ENCODE data around the gene CD1C.
"Not testable (repeated sequence)": the region's sequence is repeated elsewhere in the genome, so short reads cannot be mapped to it uniquely, and the experiment has no call there.

CD1C gene

DNA sequence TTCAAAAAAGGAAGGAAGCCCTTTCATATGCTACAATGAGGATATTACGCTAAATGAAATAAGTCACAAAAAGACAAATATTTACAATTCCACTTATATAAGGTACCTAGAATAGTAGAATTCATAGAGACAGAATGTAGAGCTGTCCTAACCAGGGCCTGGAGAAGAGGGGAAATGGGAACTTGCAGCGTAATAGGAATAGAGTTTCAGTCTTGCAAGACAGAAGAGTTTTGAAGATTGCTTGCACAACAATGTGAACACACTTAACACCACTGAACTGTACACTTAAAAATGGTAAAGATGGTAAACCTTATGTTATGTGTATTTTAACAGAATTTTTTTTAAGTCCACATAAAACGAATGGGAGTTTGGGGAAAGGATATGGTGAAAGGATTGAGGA is 38.7 kb downstream of the CD1C start:
- no peaks in the 10 kb centered on the region for H3K36me3 ChIP-seq (ENCODE audit: control insufficient read depth, insufficient read depth, low read length, severe bottlenecking)
- DNase-seq (ENCODE audit: low read depth), result no peak
- no peak overlapping the region for H3K4me3 ChIP-seq (ENCODE audit: low read length)
- H3K9me3 ChIP-seq (ENCODE audit: control insufficient read depth, low read length), result no peaks in the 10 kb centered on the region
- no peak overlapping the region for H3K9ac ChIP-seq (ENCODE audit: low read length)
- no peaks in the 10 kb centered on the region for H3K27me3 ChIP-seq (replicated peaks; ENCODE audit: control insufficient read depth, insufficient read depth, low read length)
- no peaks in the 10 kb centered on the region for H3K4me1 ChIP-seq (ENCODE audit: control insufficient read depth, insufficient read depth, low read length)

DNA sequence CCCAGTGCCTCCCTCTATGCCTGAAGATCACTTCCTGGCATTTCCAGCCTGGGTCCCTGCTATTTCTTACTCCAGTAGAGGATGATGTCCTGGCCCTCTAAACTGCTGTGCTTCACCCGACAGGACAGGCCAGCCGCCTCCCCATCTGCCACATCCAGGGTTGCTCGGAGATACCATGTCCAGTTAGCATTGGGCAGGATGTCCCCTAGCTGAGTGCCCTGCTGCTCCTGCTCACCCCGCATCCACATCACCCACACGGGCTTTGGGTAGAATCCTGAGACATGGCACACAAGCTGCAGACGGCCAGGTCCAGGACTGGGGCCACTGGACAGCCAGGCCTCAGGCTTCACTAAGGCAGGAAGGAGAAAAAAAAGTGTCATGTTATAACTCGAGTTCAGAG is 39.6 kb downstream of the CD1C start:
- H3K9ac ChIP-seq (ENCODE audit: low read length), result no peak overlapping the region
- no peak overlapping the region for H3K4me3 ChIP-seq (ENCODE audit: low read length)
- no peak for DNase-seq (ENCODE audit: low read depth)
- no peaks in the 10 kb centered on the region for H3K9me3 ChIP-seq (ENCODE audit: control insufficient read depth, low read length)
- no peaks in the 10 kb centered on the region for H3K36me3 ChIP-seq (ENCODE audit: control insufficient read depth, insufficient read depth, low read length, severe bottlenecking)
- no peaks in the 10 kb centered on the region for H3K27me3 ChIP-seq (replicated peaks; ENCODE audit: control insufficient read depth, insufficient read depth, low read length)
- H3K4me1 ChIP-seq (ENCODE audit: control insufficient read depth, insufficient read depth, low read length), result no peaks in the 10 kb centered on the region

DNA sequence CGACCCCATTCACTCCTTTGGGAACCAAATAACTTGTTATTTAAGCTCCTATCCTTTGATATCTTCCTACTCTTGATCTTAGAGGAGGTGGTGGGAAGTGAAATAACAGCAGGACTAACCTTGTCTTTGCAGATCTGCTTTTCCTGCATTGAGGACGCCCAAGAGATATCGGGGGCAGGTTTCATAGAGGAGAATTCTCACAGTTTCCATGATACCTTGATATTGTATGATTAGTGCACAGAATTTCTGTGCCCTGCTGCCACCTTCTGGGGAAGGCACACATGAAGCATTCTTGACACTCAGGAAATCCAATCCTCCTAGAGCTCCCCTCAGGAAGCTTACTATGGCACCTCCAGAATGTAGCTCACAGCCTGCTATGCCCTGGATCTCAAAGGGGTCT is 40.0 kb downstream of the CD1C start:
- Histone ChIP-seq H3K9me3 (ENCODE audit: control insufficient read depth, low read length) (no peaks in the 10 kb centered on the region), H3K4me1 (ENCODE audit: control insufficient read depth, insufficient read depth, low read length) (no peaks in the 10 kb centered on the region), H3K36me3 (ENCODE audit: control insufficient read depth, insufficient read depth, low read length, severe bottlenecking) (no peaks in the 10 kb centered on the region), H3K4me3 (ENCODE audit: low read length) (no peak overlapping the region), H3K9ac (ENCODE audit: low read length) (no peak overlapping the region), H3K27me3 (replicated peaks; ENCODE audit: control insufficient read depth, insufficient read depth, low read length) (no peaks in the 10 kb centered on the region)
- no peak for DNase-seq (ENCODE audit: low read depth)

DNA sequence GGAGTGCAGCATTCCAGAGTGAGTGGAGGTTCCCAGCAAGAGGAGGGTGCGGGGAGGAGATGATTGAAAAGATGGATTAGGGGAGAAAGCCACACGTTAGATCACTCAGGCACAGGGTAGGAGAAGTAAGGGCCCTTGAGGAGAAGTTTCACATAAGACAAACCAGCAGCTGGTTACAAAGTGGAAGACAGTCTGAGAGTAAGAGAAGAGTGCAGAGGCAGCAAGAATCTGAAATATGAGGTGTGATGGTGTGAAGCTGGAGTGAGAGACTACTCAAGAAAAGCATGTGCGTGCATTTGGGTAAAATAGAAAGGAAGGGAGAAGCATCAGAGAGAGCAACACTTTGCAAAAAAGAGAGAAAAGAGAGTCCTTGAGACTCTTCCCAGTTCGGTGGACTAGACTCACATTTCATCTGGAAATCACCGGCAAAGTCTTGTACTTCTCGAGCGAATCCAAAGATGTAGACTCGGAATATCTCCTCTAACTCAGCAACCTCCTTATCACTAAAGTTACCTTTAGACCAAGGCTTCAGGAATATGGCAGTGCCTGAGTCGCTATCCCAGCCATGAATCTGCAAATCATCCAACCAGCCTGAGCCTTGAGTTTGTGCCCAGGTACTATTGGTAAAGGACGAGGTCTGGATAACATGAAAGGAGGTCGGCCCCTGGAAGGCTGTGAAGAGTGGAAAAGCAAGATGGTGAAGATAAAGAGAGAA is 40.8 kb downstream of the CD1C start:
- Histone ChIP-seq H3K9ac (ENCODE audit: low read length) (no peak overlapping the region), H3K9me3 (ENCODE audit: control insufficient read depth, low read length) (no peaks in the 10 kb centered on the region), H3K36me3 (ENCODE audit: control insufficient read depth, insufficient read depth, low read length, severe bottlenecking) (no peaks in the 10 kb centered on the region), H3K4me3 (ENCODE audit: low read length) (no peak overlapping the region), H3K27me3 (replicated peaks; ENCODE audit: control insufficient read depth, insufficient read depth, low read length) (no peaks in the 10 kb centered on the region), H3K4me1 (ENCODE audit: control insufficient read depth, insufficient read depth, low read length) (no peaks in the 10 kb centered on the region)
- no peak for DNase-seq (ENCODE audit: low read depth)

DNA sequence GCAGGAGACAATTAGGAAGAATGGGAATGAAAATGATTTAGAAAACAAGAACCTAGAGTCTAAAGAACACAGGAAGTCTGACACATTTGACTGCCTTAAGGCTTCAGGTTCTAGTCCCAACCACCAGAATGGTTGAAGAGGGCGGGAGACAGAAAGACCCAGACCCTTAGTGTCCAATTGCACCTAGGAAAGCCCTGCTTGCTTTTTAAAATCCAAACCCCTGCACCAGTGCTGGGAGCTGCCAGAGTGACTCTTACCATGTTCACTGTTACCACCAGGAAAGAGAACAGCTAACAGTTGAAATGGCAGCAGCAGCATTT is 41.3 kb downstream of the CD1C start:
- Histone ChIP-seq H3K27me3 (replicated peaks; ENCODE audit: control insufficient read depth, insufficient read depth, low read length) (no peaks in the 10 kb centered on the region), H3K9me3 (ENCODE audit: control insufficient read depth, low read length) (no peaks in the 10 kb centered on the region), H3K36me3 (ENCODE audit: control insufficient read depth, insufficient read depth, low read length, severe bottlenecking) (no peaks in the 10 kb centered on the region), H3K9ac (ENCODE audit: low read length) (no peak overlapping the region), H3K4me3 (ENCODE audit: low read length) (no peak overlapping the region), H3K4me1 (ENCODE audit: control insufficient read depth, insufficient read depth, low read length) (no peaks in the 10 kb centered on the region)
- DNase-seq (ENCODE audit: low read depth), result no peak

DNA sequence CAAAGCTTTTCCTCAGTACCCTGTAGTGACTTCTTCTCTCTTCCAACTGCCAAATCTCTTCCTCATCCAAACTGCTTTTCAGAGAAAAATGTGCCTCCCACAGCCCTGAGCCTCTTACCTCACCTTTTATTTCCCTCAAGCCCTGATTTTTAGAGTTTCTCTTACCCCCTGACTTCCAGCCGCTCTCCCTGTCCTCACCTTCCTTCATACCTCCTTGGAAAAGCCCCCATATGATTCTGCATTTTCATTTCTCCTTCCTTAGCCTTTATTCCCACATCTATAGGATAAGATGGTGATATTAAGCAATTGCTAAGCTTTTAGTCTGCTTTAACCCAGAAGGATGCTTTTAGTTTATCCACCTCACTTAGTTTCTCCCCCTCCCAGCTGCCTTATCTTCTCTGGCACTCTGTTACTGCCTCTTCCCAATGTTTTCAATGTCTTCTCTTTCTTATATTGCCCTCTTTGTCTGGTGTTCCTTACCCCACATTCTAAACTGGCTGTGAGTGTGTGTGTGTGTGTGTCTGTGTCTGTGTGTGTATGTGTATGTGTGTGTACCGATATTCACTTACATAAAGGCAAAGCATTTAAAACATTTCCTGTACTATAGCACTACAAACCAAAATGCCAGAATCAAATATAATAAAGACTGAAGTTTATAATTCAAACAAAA is 41.9 kb downstream of the CD1C start, which contains the start of gene CD1B:
CD1B (minus strand) TSS at position 51 of the 670 bp plus-strand sequence. CDS start 108 bp downstream, outside the sequence.
- H3K9ac ChIP-seq (ENCODE audit: low read length), result no peak within 1 kb of the TSS
- H3K27me3 ChIP-seq (replicated peaks; ENCODE audit: control insufficient read depth, insufficient read depth, low read length), result no peaks in the 10 kb centered on the region
- H3K4me1 ChIP-seq (ENCODE audit: control insufficient read depth, insufficient read depth, low read length), result no peaks in the 10 kb centered on the region
- no peak within 1 kb of the TSS for H3K4me3 ChIP-seq (ENCODE audit: low read length)
- no peak for DNase-seq (ENCODE audit: low read depth)
- H3K36me3 ChIP-seq (ENCODE audit: control insufficient read depth, insufficient read depth, low read length, severe bottlenecking), result no peaks in the 10 kb centered on the region
- H3K9me3 ChIP-seq (ENCODE audit: control insufficient read depth, low read length), result no peaks in the 10 kb centered on the region

DNA sequence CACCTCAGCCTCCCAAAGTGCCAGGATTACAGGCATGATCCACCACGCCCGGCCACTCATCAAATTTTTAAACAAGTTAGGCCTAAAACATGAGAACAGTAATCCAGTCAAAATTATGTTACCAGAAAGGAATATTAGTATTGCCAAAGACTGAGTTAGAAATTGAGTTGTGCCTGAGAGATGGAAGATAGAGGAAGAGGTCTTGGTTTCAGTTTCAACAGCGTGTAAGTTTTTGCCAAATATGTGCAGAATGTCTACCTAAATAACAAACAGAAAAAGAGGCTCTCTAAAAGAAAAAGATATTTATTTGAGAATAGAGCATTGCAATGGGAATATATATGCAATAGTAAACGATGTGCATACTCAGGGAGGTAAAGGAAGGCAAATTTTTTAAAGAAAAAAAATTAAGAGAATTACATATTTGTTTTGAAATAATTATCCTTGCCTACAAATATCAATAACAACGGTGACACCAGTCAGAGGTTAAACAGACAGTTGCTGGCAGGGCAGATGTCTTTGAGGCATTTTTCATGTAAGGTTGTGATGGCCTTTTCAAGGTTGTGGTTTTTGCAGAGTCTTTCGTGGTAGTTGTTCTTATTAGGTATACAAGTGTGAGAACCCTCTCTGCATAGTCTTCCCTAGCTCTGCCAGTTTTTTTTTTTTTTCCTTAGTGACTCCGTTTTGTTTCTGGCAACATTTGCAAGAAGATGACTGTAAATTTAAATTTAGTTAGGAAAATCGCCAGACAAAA is 43.9 kb downstream of the CD1C start:
- H3K4me1 ChIP-seq (ENCODE audit: control insufficient read depth, insufficient read depth, low read length), result no peaks in the 10 kb centered on the region
- no peaks in the 10 kb centered on the region for H3K36me3 ChIP-seq (ENCODE audit: control insufficient read depth, insufficient read depth, low read length, severe bottlenecking)
- no peaks in the 10 kb centered on the region for H3K9me3 ChIP-seq (ENCODE audit: control insufficient read depth, low read length)
- H3K4me3 ChIP-seq (ENCODE audit: low read length), result no peak overlapping the region
- no peak for DNase-seq (ENCODE audit: low read depth)
- no peaks in the 10 kb centered on the region for H3K27me3 ChIP-seq (replicated peaks; ENCODE audit: control insufficient read depth, insufficient read depth, low read length)
- H3K9ac ChIP-seq (ENCODE audit: low read length), result no peak overlapping the region

DNA sequence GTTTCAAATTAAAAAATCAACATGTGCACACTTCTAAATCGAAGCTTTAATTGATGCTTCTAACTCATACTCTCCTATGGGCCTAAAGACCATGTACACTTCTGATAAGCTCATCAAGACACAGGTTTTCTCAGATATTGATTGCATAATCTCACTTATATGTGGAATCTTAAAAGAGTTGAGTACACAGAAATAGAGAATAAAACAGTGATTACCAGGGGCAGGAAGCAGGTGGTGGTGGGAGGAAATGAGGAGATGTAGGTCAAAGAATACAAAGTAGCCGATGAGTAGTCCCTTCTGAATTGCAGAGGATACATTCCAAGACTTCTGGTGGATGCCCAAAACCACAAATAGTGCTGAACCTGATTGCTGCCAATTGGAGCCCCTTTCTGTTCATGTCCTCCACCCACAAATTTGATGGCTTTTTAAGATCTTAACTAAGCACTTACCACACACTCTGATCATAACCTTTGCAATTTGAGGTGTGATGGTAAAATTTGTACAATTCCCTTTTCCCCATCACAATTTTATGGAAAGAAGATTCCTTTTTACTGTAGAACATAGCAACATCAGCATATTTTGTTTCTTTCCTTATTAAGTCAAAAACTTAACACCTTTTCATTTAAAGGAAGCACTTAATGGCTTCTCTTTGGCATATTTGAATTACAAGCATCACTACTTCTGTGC is 44.9 kb downstream of the CD1C start:
- Histone ChIP-seq H3K9ac (ENCODE audit: low read length) (no peak overlapping the region), H3K4me3 (ENCODE audit: low read length) (no peak overlapping the region), H3K36me3 (ENCODE audit: control insufficient read depth, insufficient read depth, low read length, severe bottlenecking) (no peaks in the 10 kb centered on the region), H3K9me3 (ENCODE audit: control insufficient read depth, low read length) (no peaks in the 10 kb centered on the region), H3K4me1 (ENCODE audit: control insufficient read depth, insufficient read depth, low read length) (no peaks in the 10 kb centered on the region), H3K27me3 (replicated peaks; ENCODE audit: control insufficient read depth, insufficient read depth, low read length) (no peaks in the 10 kb centered on the region)
- no peak for DNase-seq (ENCODE audit: low read depth)

DNA sequence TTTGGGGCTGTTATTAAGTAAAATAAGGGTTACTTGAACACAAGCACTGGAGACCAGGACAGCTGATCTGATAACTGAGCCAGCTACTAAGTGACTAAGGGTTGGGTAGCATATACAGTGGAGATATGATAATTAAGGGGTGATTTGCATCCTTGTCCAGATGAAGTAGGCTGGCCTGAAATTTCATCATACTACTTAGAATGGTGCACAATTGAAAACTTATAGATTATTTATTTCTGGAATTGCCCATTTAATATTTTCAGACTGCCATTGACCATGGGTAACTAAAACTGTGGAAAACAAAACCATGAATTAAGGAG is 45.5 kb downstream of the CD1C start:
- Histone ChIP-seq H3K9ac (ENCODE audit: low read length) (no peak overlapping the region), H3K27me3 (replicated peaks; ENCODE audit: control insufficient read depth, insufficient read depth, low read length) (no peaks in the 10 kb centered on the region), H3K4me3 (ENCODE audit: low read length) (no peak overlapping the region), H3K9me3 (ENCODE audit: control insufficient read depth, low read length) (no peaks in the 10 kb centered on the region), H3K4me1 (ENCODE audit: control insufficient read depth, insufficient read depth, low read length) (no peaks in the 10 kb centered on the region), H3K36me3 (ENCODE audit: control insufficient read depth, insufficient read depth, low read length, severe bottlenecking) (no peaks in the 10 kb centered on the region)
- no peak for DNase-seq (ENCODE audit: low read depth)

DNA sequence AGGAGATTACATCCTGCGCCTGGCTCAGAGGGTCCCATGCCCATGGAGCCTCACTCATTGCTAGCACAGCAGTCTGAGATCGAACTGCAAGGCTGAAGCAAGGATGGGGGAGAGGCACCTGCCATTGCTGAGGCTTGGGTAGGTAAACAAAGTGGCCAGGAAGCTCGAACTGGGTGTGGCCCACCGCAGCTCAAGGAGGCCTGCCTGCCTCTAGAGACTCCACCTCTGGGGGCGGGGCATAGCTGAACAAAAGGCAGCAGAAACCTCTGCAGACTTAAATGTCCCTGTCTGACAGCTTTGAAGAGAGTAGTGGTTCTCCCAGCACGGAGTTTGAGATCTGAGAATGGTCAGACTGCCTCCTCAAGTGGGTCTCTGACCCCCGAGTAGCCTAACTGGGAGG is 46.7 kb downstream of the CD1C start:
- H3K36me3 ChIP-seq (ENCODE audit: control insufficient read depth, insufficient read depth, low read length, severe bottlenecking); H3K4me3 ChIP-seq (ENCODE audit: low read length); DNase-seq (ENCODE audit: low read depth); H3K4me1 ChIP-seq (ENCODE audit: control insufficient read depth, insufficient read depth, low read length); H3K9me3 ChIP-seq (ENCODE audit: control insufficient read depth, low read length); H3K9ac ChIP-seq (ENCODE audit: low read length); H3K27me3 ChIP-seq (replicated peaks; ENCODE audit: control insufficient read depth, insufficient read depth, low read length): not testable (repeated sequence)
